Endothelial cell of umbilical vein (primary cell): ENCODE results near the gene LGALSL.

Source experiments
- EZH2 ChIP-seq: IDR thresholded peaks from 2 replicates; pipeline ENCODE4 v1.6.1; 2012; ENCODE audit warnings: borderline replicate concordance, low read depth, mild to moderate bottlenecking, moderate library complexity, low read length, inconsistent platforms; ENCODE audit not compliant: severe bottlenecking
- FOS ChIP-seq: IDR thresholded peaks from 2 replicates; pipeline ENCODE4 v1.6.1; 2011; ENCODE audit warnings: mild to moderate bottlenecking, low read length, moderate library complexity, borderline replicate concordance; ENCODE audit not compliant: insufficient read depth
- JUN ChIP-seq: IDR thresholded peaks from 2 replicates; pipeline ENCODE4 v1.6.1; 2011; ENCODE audit warnings: borderline replicate concordance, low read depth; ENCODE audit not compliant: insufficient read length, insufficient read depth
- POLR2A ChIP-seq: IDR thresholded peaks from 2 replicates; pipeline ENCODE4 v1.6.1; 2012; ENCODE audit warnings: low read depth, mild to moderate bottlenecking, control low read depth, low read length
- POLR2AphosphoS5 ChIP-seq: IDR thresholded peaks from 2 replicates; pipeline ENCODE4 v1.6.1; 2012; ENCODE audit warnings: low read depth, mild to moderate bottlenecking, control low read depth, low read length, moderate library complexity; ENCODE audit not compliant: insufficient read depth
- TF ChIP-seq, protein P1 (sequence below), 2 donors: IDR thresholded peaks; 1 replicate in 1 of 2; 2 replicates in 1 of 2; pipeline ENCODE4 v1.5.1; 2011; ENCODE audit warnings: low read length in 2 of 2, mild to moderate bottlenecking in 2 of 2, moderate library complexity in 2 of 2, control low read depth in 1 of 2, inconsistent platforms in 1 of 2, low read depth in 1 of 2; ENCODE audit not compliant: insufficient read depth in 1 of 2; ENCODE audit errors: extremely low read depth in 1 of 2
- TF ChIP-seq, protein P2 (sequence below): IDR thresholded peaks from 2 replicates; pipeline ENCODE4 v1.6.1; 2011; ENCODE audit not compliant: insufficient read depth, insufficient read length

DNA sequence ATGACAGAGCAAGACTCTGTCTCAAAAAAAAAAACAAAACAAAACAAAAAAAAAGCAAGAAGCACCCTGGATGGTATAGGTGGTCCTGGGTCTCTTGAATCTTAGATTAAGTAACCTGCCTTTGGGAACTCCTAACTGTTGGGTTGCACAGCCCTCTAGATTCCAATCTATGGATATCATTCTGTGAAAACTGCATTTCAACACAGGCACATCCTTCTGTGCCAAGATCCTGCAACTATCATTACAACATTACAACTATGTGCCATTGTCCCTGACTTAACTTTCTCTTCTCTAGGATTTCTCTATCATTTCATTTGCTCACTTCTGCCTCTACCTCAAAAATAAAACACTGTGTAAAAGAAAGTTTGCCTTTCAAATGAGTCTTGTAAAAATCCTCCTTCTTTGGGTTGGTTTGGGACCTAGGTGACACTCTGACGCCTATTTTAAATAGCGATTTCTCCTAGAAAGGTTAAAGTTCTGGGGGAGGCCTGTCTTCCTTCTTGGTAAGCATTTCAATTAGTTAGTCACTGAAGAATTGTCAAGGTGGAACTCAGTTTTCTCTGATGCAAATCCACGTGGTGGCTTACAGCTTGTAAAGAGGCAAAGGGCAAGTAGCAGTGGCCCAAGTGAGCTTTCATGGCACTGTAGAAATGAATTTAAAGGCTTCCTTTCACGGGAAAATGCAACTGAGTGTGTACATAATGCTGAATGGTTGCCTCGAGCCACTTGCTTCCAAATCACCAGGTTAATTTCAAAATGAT lies 9.2 kb downstream of the LGALSL start:
- TF ChIP-seq, protein P1, sequence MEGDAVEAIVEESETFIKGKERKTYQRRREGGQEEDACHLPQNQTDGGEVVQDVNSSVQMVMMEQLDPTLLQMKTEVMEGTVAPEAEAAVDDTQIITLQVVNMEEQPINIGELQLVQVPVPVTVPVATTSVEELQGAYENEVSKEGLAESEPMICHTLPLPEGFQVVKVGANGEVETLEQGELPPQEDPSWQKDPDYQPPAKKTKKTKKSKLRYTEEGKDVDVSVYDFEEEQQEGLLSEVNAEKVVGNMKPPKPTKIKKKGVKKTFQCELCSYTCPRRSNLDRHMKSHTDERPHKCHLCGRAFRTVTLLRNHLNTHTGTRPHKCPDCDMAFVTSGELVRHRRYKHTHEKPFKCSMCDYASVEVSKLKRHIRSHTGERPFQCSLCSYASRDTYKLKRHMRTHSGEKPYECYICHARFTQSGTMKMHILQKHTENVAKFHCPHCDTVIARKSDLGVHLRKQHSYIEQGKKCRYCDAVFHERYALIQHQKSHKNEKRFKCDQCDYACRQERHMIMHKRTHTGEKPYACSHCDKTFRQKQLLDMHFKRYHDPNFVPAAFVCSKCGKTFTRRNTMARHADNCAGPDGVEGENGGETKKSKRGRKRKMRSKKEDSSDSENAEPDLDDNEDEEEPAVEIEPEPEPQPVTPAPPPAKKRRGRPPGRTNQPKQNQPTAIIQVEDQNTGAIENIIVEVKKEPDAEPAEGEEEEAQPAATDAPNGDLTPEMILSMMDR (IDR thresholded peaks at IDR 0.05; ENCODE audit: extremely low read depth in 1 of 2, insufficient read depth in 1 of 2, low read depth in 1 of 2, low read length in 2 of 2): no peak
- TF ChIP-seq POLR2A: no peak
- no peak for TF ChIP-seq EZH2
- TF ChIP-seq POLR2AphosphoS5: no peak
- no peak for TF ChIP-seq JUN
- TF ChIP-seq, protein P2, sequence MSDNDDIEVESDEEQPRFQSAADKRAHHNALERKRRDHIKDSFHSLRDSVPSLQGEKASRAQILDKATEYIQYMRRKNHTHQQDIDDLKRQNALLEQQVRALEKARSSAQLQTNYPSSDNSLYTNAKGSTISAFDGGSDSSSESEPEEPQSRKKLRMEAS: no peak
- TF ChIP-seq FOS: no peak
